Activated CD8-positive, alpha-beta memory T cell treated with anti-CD3 and anti-CD28 coated beads, Interleukin-2, amount 50 U/mL, for 24 hours (primary cell): ENCODE measurements around the gene NR1H4.
"Not testable (repeated sequence)": the region's sequence is repeated elsewhere in the genome, so short reads cannot be mapped to it uniquely, and the experiment has no call there.

Experiments used
- DNase-seq: peaks from one replicate; pipeline ENCODE4 v3.0.0-alpha.2; 2020; ENCODE audit errors: extremely low read depth

NR1H4 gene

DNA sequence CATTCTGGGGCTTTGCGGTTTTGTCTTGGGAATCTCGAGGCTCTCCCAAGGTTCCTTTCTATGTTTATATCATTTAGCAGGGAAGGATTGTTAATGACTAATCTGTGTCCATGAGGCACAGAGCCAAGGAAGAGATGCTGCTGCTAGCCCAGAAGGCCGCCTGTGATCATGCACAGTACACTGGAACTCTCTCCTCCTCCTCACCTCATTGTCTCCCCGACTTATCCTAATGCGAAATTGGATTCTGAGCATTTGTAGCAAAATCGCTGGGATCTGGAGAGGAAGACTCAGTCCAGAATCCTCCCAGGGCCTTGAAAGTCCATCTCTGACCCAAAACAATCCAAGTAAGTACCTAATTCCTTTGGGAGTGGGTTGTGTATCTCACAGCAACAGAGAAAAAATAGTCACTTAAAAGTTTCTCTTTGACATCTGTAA lies at the start of gene NR1H4:
TSS of gene NR1H4 (plus strand) at position 151 of the 435 bp plus-strand sequence. CDS start 19,458 bp downstream, outside the sequence.
- DNase-seq = no peak

DNA sequence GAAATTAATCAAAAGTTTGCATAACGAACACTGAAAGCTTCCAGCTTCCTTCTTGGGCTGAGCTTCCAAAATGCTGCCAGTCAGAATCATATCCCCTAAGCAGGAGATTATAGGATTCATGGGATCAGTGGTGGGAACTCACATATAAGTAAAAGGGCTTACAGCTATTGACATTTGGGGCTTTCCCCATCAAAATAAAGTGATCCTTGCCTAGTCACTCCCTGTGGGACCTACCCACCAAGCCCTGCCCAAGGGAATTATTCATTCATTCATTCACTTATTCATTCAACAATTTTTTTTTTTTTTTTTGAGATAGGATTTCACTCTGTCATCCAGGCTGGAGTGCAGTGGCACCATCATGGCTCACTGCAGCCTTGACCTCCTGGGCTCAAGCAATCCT lies 47.5 kb upstream of the NR1H4 start:
- DNase-seq = no peak

DNA sequence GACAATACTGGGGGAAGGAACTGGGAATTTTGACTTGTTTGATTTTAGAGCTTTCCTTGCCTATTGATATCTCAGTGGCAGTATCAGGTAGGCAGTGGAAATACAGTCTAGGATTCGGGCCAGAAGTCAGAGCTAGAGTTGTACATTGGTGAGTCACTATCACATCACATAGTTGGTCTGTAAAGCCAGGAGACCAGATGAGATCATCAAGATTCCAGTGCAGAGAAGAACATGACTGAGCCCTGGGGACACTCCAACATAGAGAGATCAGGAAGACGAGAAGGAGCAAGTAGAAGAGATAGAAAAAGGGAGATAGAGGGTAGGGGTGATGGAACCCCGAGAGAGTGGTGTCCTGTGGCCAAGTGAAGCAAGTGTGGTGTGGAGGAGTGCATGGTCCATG lies 46.6 kb upstream of the NR1H4 start:
- DNase-seq = no peak

DNA sequence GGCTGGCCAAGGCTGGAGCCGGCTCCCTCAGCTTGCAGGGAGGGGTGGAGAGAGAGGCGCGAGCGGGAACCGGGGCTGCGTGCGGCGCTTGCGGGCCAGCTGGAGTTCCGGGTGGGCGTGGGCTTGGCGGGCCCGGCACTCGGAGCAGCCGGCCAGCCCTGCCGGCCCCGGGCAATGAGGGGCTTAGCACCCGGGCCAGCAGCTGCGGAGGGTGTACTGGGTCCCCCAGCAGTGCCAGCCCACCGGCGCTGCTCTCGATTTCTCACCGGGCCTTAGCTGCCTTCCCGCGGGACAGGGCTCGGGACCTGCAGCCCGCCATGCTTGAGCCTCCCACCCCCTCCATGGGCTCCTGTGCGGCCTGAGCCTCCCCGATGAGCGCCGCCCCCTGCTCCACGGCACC lies 43.4 kb upstream of the NR1H4 start:
- DNase-seq = not testable (repeated sequence)

DNA sequence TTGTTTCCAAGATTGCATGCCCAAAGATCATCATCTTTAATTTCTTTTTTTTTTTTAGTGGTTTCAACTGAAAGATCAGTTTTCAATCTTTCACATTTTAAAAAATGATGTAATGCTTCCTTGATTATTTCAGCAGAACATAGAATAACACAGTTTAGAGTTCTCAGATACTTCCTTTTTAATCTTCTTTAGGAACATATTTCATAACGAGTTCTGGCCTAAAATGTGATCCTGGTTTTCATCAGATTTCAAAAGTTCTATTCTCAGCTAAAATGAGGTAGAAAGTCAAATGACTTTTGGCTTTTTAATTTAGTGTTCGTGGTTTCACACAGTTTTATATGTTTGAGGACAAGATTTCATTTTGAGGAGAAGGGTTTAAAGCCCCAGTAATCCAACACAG lies 40.0 kb upstream of the NR1H4 start:
- no peak for DNase-seq

DNA sequence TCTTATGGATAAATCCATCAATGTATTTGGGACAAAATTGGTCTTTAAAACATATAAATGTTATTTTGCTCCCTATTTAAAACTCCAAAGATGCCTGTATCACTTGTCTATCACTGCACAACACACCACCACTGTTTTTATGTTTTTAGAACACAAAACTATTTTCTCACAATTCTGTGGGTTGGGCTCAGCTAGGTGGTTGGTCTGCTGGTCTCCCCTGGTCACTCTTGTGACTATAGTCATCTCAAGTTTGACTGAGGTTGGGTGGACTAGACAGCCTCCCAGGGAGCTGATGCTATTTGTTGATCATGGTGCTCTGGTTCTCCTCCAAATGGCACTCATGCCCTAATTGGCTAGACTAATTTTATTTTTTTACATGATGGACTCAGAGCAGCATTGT lies 39.5 kb upstream of the NR1H4 start:
- DNase-seq = no peak

DNA sequence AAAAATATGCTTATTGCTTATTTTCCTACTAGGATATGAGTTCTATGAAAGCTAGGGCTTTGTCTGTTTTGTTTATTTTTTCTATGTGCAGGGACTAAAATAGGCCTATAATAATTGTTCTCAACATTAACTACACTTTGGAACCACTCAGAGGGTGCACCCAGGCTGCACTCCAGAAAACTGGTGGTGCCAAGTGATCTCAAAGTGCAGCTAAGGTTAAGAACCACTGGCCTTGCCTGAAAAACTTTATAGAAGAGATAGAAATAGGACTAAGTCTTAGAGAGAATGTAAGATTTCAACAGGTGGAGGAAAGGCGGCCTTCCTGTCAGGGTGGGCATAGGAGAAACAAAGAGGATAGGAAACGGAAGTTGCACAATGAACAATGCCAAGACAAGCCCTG lies 37.7 kb upstream of the NR1H4 start:
- DNase-seq = no peak

DNA sequence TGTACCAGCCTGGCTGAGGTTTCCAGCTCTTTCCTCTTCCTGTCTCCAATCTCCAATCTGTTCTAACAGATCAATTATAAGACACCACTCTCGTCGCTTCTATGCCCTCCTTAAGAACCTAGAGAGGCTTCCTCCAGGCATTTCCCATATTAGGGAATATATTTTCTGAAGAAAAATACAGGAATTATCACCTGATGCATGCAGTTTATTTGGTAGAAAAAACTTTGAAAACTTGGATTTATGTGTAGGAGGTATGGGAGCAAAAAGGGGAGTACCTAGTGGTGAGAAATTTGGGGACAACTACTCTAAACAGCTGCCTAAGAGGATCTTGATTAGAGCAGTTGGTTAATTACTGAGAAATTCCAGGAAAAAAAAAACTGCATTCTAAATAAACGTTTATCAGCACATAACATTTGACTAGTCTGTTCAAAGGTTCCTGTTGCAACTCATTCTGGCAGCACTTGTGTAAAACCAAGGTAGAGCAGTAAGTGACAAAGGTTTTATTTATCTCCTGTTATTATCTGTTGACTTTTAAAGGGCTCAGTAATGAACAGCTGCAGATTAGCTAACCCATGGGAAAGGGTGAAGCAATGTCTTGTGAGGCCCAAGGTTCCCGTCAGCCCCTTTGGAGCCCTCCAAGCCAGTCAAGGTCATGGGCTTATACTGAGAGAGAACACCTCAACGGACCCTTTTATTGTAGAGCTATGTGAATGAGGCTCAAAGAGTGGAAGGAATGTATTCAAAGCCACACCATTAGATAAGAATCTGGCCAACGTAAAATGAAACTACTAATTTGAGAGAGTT lies 36.4 kb upstream of the NR1H4 start:
- DNase-seq = no peak

DNA sequence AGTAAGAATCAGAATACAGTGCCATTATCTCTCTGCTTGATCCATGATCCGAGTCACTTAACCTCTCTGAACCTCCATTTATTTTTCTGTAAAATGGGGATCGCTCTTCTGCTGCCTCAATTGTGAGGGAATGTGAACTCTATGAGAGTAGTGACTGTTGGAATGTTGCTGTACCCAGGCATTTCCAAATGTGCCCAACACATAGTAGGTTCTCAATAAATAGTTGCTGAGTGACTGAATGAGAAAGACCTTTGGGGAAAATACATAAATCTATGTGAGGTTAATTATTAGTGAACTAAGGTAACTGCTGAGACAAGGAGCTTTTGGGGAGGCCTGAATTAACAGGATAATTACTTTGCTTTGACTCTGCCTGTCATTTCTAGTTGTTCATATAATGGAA lies 33.9 kb upstream of the NR1H4 start:
- DNase-seq = no peak

DNA sequence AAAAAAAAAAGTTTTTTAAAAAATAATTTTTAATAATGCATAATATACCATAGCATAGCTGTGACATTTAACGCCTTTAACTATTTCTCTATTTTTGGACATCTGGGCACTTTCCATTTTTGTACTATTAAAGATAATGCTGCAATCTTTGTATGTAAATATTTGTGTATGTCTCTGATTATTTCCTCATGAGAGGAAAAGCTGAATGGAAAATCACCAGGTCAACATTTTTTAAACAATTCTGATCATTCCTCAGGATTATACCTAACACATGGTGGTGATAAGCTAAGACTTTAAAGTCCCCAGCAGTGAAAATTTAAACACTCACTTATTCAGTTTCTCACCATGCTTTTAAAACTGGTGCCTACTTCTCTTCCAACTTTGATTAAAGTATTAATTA lies 31.3 kb upstream of the NR1H4 start:
- DNase-seq = no peak

DNA sequence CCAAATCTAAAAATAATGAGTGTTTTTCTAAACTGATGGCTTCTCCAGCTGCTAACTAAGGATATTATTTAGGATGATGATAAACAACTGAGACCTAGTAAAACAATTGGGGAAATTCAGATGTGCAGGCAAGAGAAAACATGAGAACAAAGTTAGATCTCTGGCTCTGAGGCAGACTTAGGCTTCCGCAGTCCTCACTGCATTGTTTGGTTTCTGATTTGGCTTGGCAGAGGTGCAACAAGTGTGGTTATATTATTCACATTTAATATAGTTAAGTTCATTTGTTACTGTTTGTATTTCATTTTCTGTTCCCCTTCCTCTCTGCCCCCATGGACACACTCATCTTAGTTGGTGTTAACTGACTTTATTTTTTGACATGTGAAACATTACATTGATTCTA lies 30.2 kb upstream of the NR1H4 start:
- no peak for DNase-seq

DNA sequence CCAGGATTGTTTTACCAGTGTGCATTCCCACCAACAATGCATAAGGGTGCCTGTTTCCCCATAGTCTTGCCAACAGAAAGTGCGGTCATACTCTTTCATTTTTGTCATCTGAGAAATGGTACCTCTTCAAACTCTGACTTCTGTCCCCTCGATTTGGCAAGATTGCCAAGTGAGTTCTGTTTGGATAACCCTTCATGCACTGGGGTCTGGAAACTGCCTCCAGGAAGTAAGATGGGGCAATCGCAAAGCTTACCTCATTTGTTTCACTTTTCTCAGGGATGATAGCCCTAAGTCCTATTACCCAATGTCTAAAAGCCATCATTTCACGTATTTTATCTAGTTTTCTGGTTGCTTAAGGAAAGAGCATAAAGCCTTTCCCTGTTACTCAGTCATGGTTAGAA lies 28.6 kb upstream of the NR1H4 start:
- no peak for DNase-seq

DNA sequence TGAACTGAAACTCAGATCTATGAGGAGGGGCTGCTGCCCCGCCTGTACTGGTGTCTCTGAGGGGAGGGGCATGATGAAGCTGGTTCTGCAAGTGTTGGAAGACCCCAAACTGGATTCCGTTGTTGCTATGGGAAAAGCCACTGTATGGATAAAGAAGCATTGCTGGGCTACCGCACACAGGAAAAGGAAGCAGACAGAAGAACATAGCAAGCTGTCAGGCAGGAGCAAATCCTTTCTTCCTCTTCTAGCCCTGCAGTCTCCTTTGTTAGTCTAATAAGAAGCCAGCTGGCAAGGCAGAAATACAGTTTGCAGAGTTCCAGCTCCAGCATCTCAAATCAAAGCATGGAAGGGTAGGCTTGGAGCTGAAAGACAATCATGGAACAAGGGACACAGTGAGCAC lies 26.3 kb upstream of the NR1H4 start:
- DNase-seq = no peak

DNA sequence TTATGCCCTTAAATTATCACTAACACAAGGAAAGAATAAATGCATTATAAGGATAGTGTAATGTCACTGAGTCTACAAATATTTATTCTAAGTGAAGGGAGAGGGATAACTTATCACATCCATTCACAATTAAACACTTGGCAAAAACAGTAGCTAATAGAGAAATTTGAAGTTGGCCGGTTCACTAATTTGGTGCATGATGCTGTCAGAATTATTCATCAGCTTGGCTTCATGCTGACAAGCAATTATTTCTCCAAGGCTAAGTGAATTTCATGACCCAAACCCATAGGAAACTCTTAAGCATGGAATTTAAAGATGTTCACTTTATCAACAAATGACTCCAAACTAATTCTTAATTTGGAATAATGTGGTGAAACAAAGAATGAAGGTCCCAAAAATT lies 25.0 kb upstream of the NR1H4 start:
- no peak for DNase-seq

DNA sequence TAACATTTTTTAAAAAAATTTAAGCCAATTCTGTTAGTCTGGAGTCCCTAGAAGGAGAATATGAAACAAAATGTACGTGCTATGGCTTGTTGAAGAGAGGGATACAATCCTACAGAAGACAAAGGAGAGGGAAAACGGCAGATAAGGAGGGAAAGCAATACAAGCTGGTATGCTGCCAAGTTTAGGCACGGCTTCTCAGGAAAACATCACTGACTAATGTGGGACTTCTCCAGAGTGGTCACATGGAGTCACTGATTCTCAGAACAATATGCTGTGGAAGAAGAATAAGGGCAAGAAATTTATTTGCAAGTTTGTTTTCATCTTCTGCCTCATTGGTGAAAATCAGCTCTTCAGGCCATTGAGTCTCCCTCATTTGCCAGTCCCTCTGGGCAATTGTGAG lies 22.9 kb upstream of the NR1H4 start:
- no peak for DNase-seq

DNA sequence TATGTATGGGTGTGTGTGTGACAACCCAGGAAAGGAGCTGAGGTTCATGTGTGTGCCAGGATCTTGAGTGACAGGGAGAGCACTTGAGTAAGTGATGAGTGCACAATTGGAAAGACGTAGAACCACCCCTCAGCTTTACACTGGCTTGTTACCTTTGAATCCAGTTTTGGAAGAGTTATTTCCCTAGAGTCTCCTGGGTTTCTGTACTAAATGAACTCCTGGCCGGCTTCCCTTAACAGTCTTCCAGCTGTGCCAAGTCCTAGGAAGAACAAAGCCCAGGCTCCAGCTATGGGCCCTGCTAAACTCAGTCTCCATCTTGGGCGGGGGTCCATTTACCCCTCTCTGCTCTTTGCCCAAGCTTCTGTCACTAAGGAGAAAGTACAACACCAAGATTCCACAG lies 19.7 kb upstream of the NR1H4 start:
- DNase-seq = no peak

DNA sequence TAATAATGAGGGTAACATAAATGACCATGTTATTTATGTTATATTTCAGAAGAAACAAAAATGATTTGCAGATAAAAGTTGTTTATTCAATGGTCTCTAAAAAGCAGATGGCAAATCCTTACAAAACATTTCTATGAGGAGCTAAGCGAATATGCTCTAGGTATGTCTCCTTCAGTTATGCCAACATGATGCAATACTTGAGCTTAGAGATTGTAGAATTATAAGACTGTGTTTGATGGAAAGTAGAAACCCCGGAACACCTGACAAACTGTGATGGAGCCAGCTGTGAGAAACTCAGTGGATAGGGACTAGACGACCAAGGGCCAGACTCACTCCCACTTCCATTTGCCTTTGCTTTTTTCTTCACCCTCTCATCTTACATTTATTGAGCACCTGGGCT lies 17.8 kb upstream of the NR1H4 start:
- DNase-seq = no peak

DNA sequence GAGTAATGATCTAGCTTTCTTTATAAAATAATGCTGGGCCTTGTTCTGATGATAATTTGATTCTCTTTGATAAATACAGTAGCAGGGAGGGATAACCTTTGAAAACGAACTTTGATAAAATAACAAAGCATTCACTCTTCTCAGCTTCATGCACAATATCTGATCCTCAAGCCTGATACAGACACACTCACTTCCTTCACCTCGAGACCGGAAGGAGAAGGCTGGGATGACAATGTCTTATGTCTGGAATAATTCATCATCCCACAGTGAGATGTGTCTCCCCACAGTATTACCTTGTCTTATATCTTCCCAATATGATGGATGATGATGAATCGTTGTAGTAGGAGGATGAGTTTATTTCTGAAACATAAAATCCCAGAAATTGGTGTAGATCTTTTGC lies 15.5 kb upstream of the NR1H4 start:
- no peak for DNase-seq

DNA sequence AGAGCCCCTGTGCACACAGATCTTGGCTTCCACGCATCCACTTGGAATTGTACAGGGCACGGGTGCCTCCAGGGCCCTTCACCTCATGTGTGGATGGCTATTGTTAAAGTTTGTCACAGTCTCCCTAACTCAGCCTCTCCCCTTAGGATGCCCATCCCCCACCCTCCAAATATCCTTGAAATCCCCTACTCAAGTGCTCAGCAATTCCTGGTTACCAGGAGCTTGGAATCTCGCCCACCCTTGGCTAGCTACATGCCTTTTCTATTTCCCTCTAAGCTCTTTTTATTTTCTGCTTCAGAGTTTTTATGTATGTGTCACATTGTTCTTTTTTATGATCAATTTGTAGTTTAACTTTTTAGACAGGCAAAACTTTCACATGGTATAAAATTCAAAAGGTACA lies 13.0 kb upstream of the NR1H4 start:
- DNase-seq = no peak

DNA sequence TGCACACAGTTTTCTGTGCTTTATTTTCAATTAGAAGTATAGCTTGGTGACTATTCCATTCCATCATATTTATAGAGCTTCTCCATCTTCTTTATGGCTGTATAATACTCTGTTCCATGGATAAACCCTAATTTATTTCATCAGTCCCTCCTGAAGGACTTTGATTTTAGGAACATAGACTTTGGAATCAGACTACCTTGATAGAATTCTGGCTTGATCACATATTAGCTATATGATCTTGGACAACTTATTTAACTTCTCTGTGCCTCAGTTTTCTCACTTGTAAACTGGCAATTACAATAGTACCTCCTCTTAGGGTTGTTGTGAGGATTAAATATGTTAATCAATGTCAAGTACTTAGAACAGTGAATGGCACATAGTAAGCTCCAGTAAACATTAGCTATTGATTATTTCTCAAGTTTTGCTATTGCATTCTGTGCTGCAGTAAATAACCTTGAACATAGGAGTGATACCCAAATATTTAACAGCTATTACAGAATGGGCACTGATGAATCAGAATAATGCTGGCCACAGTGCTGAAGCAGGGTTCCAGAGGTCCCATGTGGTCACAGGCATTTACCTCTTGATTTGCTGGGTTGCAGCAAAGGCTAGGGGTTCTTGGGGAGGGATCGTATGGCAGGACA lies 12.2 kb upstream of the NR1H4 start:
- DNase-seq = no peak

DNA sequence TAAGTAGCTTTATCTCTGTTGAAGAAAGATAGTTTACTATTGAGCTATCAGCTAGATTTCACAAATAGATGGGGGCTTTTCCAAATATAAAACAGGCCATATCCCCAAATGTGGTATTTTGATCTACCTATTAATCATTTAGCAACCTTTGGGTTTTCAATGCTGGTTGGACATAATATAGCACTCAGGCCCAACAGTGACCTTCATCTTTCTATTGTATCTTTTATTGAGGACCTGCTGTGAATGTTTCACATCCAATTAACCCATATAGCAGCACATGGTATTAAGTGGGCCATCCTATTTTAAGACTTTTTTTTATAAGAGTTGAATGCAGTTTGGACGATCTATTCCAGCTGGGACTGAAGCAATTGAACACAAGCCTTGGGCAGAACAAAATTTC lies 10.0 kb upstream of the NR1H4 start:
- no peak for DNase-seq

DNA sequence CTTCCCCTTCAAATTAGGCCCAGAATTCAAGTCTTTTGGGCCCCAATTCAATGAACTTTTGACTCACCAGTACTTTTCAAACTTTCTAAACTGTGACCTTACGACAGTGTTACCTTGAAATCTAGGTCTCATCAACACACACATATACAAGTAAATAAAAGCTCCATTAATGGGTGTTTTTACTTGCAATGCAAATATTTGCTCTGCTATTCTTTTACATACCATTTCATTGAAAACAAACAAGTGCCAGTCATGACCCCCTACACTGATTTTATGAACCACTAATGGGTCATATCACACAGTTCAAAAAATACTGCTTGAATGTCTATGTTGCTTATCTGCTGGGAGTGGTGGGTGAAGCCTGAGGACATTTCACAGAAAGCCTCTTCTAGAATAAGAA lies 9.1 kb upstream of the NR1H4 start:
- no peak for DNase-seq

DNA sequence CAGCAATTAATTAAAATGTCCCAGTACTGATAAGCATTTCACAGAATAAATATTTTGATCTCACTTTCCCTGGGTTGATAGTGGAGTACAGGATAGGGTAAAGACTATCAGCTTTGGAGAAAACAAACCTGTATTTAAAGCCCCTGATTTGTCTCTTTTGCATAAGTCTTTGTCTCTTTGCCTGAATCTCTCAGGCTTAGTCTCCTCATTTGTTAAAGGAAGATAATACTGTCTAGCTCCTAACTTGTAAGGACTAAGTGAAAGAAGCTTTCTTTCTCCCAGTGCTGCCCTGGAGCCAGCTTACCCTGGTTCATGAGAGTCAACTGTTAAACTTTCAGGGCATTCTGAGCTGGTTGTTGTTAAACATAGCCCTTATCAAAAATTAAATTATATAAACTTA lies 5.5 kb upstream of the NR1H4 start:
- no peak for DNase-seq

DNA sequence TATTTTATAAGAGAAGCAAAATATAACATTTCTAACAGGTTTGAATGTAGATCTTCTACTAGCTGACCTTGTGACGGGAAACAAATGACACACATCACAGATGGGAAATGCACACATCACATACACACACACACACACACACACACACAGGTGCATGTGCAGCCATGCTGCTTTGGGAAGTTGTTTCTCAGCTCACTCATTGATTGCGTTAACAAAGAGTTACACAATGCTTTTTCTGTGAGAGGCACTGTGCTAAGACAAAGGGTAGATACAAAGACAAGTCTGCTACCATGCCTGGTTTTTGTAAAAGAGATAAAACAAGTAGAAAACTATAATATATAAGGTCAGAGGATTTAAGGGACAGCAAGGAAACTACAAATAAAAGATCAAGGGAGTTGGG lies 1.3 kb upstream of the NR1H4 start:
- no peak for DNase-seq
